NCI-H2107 treated with DMSO at 0.1 percent for 48 hours (cell line): ENCODE results near the gene RNF152.

ENCODE experiments used
- DNase-seq: peaks from one replicate; lab custom pipeline; 2025; ENCODE audit not compliant: unreplicated experiment; lab: John Stamatoyannopoulos, UW

Gene RNF152

GRCh38 chr18:61894751-61895524 is 2.1 kb upstream of the RNF152 start:
- no peak for DNase-seq

- peak; percentile 20 for DNase-seq
Observed at GRCh38 chr18:61893971-61894750, 1.4 kb upstream of the RNF152 start.

- DNase-seq: no peak
Observed at GRCh38 chr18:61893309-61893970, 633 bp upstream of the RNF152 start.

GRCh38 chr18:61891894-61892293 is 913 bp downstream of the RNF152 start:
- no peak for DNase-seq

- peak; percentile 9 for DNase-seq
Observed at GRCh38 chr18:61891271-61891670, 1.5 kb downstream of the RNF152 start.

GRCh38 chr18:61890344-61890743 is 2.5 kb downstream of the RNF152 start:
- no peak for DNase-seq

GRCh38 chr18:61889541-61889940 is 3.3 kb downstream of the RNF152 start:
- DNase-seq: no peak

GRCh38 chr18:61888622-61889021 is 4.2 kb downstream of the RNF152 start:
- DNase-seq: no peak

GRCh38 chr18:61887838-61888237 is 5.0 kb downstream of the RNF152 start:
- no peak for DNase-seq

- no peak for DNase-seq
Observed at GRCh38 chr18:61883547-61883946, 9.3 kb downstream of the RNF152 start.

GRCh38 chr18:61882296-61883004 is 10.4 kb downstream of the RNF152 start:
- DNase-seq: no peak

- DNase-seq: no peak
Observed at GRCh38 chr18:61876899-61877298, 15.9 kb downstream of the RNF152 start.

- peak; percentile 55 for DNase-seq
Observed at GRCh38 chr18:61870151-61870550, 22.7 kb downstream of the RNF152 start.

- no peak for DNase-seq
Observed at GRCh38 chr18:61869636-61870035, 23.2 kb downstream of the RNF152 start.

- DNase-seq: no peak
Observed at GRCh38 chr18:61865466-61866175, 27.2 kb downstream of the RNF152 start.

GRCh38 chr18:61861372-61861771 is 31.4 kb downstream of the RNF152 start:
- no peak for DNase-seq

- no peak for DNase-seq
Observed at GRCh38 chr18:61860302-61860701, 32.5 kb downstream of the RNF152 start.

- DNase-seq: no peak
Observed at GRCh38 chr18:61859113-61859512, 33.7 kb downstream of the RNF152 start.

- DNase-seq: no peak
Observed at GRCh38 chr18:61856678-61857077, 36.1 kb downstream of the RNF152 start.
